Measurements from ENCODE around the gene PRELID1. TPM values are rescaled to one million over a fixed set of nuclear protein-coding genes. Genes with fewer than 3 reads are reported as not detected.

The PRELID1 gene
- total RNA-seq, 1 donor from 2014 or later = 196 TPM

- TF ChIP-seq EZH2 (IDR thresholded peaks at IDR 0.05; ENCODE audit: insufficient read depth, low read length) (no peak), CTCF (IDR thresholded peaks at IDR 0.05; ENCODE audit: insufficient read depth, low read depth, low read length) (no peak)
- Histone ChIP-seq H3K4me3 (ENCODE audit: insufficient read depth, low read depth, low read length) (peak overlapping the region; percentile 99), H3K4me1 (ENCODE audit: insufficient read depth, low read length) (peaks cover 39% of the 10 kb centered on the region), H2AFZ (ENCODE audit: low read depth, low read length) (no peak overlapping the region), H3K4me2 (ENCODE audit: low read length) (peak overlapping the region; percentile 92), H3K9ac (ENCODE audit: low read length) (peak overlapping the region; percentile 100), H3K27me3 (ENCODE audit: insufficient read depth, low read length) (no peaks in the 10 kb centered on the region), H3K27ac (ENCODE audit: low read depth, low read length) (peak overlapping the region; percentile 76), H3K79me2 (ENCODE audit: insufficient read depth, low read length) (peaks cover 62% of the 10 kb centered on the region), H4K20me1 (ENCODE audit: insufficient read depth, low read length) (peaks cover 64% of the 10 kb centered on the region), H3K36me3 (ENCODE audit: insufficient read depth, low read length) (peaks cover 27% of the 10 kb centered on the region), H3K9me3 (ENCODE audit: insufficient read depth, low read depth, low read length) (no peaks in the 10 kb centered on the region)
- Mint-ChIP-seq H3K27ac (ENCODE audit: unreplicated experiment) (peak overlapping the region; percentile 83), H3K4me3 (ENCODE audit: unreplicated experiment) (peak overlapping the region; percentile 93), H3K9me3 (ENCODE audit: unreplicated experiment) (no peaks in the 10 kb centered on the region), H3K27me3 (ENCODE audit: low read depth, unreplicated experiment) (no peaks in the 10 kb centered on the region), H3K36me3 (ENCODE audit: low read depth, unreplicated experiment) (peaks cover 35% of the 10 kb centered on the region), H3K4me1 (ENCODE audit: low read depth, unreplicated experiment) (peaks cover 33% of the 10 kb centered on the region)
- no peak for FAIRE-seq
- DNase-seq (ENCODE audit: low read depth) = no peak
Observed at GRCh38 chr5:177302354-177303110, 1.1 kb upstream of the PRELID1 start.

GRCh38 chr5:177303925-177304391 is 359 bp downstream of the PRELID1 start:
- Mint-ChIP-seq H3K4me1 (ENCODE audit: low read depth, unreplicated experiment) (peaks cover 33% of the 10 kb centered on the region), H3K27me3 (ENCODE audit: low read depth, unreplicated experiment) (no peaks in the 10 kb centered on the region), H3K27ac (ENCODE audit: unreplicated experiment) (peak overlapping the region; percentile 97), H3K4me3 (ENCODE audit: unreplicated experiment) (peak overlapping the region; percentile 99), H3K9me3 (ENCODE audit: unreplicated experiment) (no peaks in the 10 kb centered on the region), H3K36me3 (ENCODE audit: low read depth, unreplicated experiment) (peaks cover 33% of the 10 kb centered on the region)
- Histone ChIP-seq H3K27me3 (ENCODE audit: insufficient read depth, low read length) (no peaks in the 10 kb centered on the region), H3K36me3 (ENCODE audit: insufficient read depth, low read length) (peaks cover 20% of the 10 kb centered on the region), H3K4me2 (ENCODE audit: low read length) (peak overlapping the region; percentile 92), H3K27ac (ENCODE audit: low read depth, low read length) (peak overlapping the region; percentile 78), H3K4me1 (ENCODE audit: insufficient read depth, low read length) (peaks cover 39% of the 10 kb centered on the region), H3K9ac (ENCODE audit: low read length) (peak overlapping the region; percentile 100), H3K4me3 (ENCODE audit: insufficient read depth, low read depth, low read length) (peak overlapping the region; percentile 99), H2AFZ (ENCODE audit: low read depth, low read length) (peak overlapping the region; percentile 28), H3K9me3 (ENCODE audit: insufficient read depth, low read depth, low read length) (no peaks in the 10 kb centered on the region), H3K79me2 (ENCODE audit: insufficient read depth, low read length) (peaks cover 62% of the 10 kb centered on the region), H4K20me1 (ENCODE audit: insufficient read depth, low read length) (peaks cover 58% of the 10 kb centered on the region)
- TF ChIP-seq EZH2 (IDR thresholded peaks at IDR 0.05; ENCODE audit: insufficient read depth, low read length) (no peak), CTCF (IDR thresholded peaks at IDR 0.05; ENCODE audit: insufficient read depth, low read depth, low read length) (no peak)
- FAIRE-seq (no peak), DNase-seq (ENCODE audit: low read depth) (no peak)

Data from astrocyte (in vitro differentiated cells and primary cell).